NCI-H128 (cell line): ENCODE measurements around the gene ZSCAN1.

Source experiments
- DNase-seq: peaks from one replicate; lab custom pipeline; 2025; ENCODE audit not compliant: unreplicated experiment; lab: John Stamatoyannopoulos, UW

Gene ZSCAN1

GRCh38 chr19:58083021-58083420 lies 49.2 kb downstream of the ZSCAN1 start:
- DNase-seq: no peak

- DNase-seq: no peak
Observed at GRCh38 chr19:58084596-58085347, 50.9 kb downstream of the ZSCAN1 start.

DNA sequence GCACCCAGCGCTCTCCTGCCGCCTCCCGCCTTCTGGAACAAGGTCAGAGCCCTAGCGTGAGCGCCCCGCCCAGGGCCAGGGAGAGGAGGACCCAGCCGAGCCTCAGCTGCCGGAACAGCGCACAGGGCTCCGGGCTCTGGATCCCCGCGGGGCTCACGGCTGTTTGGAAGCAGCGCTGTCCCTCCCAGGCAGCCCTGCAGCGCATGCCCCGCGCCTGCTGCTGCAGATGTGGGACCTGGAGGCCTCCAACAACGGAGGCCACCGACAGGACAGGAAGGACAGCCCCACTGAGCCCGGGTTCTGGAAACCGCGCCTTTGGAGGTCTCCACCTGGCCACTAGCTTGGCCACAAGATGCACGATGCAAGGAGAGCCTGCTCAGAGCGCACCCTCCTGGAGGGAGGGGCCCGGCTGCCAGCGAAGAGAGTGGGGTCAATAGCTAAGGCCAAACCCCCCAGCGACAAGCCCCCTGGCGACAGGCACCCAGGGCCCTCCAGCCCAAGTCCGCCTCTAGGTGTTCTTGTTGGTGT lies 51.6 kb downstream of the ZSCAN1 start:
- DNase-seq: no peak

DNA sequence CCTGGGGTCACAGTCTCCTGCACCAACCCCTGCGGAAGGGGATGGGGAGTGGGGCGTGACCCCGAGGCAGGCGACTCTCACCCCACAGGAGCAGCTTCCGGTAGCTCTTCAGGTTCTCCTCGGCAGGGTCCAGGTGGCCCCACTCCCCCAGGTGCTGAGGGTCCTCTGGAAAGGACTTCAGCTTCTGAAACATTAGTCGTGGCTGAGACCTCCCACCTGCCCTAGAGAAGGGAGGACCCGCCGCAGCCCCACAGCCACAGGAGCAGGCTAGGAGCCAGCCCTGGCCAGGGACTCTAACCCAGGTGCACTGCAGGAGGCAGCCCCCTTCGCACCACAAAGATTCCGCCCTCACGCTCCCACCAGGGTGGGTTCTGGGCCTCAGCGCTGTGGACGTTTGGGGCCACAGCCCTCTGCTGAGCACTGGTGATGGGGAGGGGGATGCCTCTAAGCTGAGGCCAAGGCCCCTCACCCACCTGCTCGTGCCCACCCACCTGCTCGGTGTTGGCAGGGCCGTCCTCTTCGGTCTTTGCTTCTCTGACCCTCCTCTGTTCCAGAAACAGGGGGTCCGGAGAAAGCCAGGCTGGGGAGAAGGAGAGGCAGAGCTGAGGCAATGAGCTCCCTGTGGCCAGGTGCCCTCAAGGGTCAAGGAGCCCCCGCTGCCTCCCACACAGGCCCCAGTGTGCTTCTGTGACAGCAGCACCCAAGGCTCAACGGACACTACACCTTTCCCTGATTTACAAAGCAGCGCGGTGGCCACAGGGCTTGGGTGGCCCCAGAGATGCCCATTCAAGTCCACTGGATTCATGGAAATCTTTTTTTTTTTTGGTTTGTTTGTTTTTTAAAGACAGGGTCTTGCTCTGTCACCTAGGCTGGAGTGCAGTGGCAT lies 53.2 kb downstream of the ZSCAN1 start:
- DNase-seq: no peak

GRCh38 chr19:58088521-58089052 lies 54.8 kb downstream of the ZSCAN1 start:
- DNase-seq: no peak

DNA sequence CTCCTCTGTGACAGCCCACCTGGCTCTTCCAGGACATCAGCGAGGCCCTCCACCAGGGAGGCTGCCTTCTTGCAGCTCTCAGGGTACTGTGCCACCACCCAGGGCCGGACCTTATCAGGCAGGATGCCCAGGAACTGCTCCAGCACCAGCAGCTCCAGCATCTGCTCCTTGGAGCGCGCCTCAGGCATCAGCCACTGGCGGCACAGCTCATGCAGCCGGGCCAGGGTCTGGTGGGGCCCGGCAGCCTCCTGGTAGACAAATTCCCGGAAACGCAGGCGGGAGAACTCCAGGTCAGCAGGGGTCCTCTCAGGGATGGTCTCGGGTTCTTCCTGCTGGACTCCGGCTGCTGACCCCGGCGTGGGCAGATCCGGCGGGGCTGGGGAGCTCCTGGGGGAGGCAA lies 56.0 kb downstream of the ZSCAN1 start:
- no peak for DNase-seq

DNA sequence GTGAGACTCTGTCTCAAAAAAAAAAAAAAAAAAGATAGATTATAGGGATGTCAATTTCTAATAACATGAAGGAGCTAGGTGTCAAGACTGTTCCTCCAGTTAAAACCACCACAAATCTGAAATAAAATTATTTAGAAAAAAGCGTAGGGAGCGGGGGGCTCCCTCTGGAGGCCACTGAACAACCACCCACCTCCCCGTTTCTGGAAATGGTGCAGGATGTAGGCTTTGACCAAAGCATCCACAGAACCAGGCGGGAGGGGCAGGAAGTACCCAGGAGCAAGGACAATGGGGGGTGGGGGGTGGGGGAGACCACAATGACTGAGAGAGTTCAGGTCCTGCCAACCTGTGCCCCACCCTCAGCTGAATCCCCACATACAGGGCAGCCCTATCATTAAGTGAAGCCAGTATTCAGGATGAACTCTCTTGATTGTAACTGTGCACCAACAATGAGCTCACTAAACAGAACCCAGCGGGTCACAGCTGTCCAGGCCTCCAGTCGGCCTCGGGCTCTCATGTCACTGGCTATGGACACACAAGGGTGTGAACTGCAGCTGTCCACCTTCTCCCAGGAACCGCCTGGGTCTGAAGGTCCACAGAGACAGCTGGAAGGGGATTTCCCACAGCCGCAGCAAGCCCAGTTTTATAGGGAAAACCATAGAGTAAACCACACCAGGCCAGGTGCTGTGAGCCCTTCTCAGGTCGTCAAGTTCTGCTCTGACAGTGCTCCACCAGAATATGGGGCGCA lies 57.6 kb downstream of the ZSCAN1 start:
- no peak for DNase-seq

GRCh38 chr19:58093071-58093470 lies 59.2 kb downstream of the ZSCAN1 start:
- DNase-seq: no peak

GRCh38 chr19:58095328-58095727 lies 61.5 kb downstream of the ZSCAN1 start:
- DNase-seq: no peak

- DNase-seq: no peak
Observed at GRCh38 chr19:58096884-58097283, 63.1 kb downstream of the ZSCAN1 start.

DNA sequence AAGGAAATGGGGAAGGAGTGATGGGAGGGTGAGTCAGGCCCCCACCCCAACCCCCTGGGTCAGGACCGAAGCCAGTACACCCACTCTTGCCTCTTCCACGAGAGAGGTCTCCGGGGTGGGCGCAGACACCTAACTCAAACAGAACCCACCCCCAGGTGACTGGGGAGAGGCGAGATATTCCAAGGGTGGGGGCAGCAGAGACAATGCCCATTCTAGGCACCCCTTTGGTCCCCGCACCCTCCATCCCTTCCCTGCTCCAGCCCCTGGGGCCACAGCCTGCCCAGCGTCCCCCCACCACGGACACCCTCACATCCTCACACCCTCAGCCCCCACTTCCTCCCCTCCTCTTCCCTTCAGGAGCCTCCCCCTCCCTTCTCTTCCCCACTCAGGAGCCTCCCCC lies 63.5 kb downstream of the ZSCAN1 start:
- no peak for DNase-seq

DNA sequence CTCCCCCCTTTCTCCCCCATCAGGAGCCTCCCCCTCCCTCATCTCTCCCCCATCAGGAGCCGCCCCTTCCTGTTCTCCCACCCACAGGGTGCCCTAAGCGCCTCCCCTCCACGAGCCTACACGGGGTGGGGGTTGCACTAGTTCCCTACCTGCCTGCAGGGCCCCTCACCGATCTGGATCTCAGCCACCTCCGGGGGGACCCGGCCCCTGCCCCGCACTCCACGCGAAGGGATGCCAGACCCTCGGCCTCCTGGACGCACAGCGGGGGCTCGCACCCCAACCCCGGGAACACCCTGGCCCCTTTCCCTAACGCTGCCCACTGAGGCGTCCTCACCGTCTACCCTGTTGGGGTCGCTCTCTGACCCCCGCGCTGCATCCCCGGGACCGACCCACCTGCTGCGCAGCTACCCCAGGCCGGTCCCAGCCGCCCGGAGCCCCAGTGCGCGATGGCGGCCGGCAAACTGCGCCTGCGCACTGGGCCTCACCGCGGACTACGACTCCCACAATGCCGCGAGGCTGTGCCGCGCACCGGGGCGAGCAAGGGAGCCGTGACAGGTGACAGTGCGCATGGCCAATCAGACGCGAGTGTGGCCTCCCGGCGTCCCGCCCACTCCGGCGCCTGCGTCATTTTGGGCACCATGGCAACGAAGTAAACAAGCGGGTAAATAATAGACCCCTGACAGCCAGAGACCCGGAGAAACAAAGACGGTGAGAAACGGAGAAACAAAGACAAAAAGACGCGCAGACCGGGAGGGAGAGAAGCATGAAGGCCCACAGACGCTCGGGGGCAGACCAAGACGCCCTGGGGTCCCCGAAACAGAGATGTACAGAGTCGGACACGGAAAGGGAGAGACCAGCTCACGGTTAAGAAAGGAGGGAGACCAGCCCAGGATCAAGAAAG lies 64.2 kb downstream of the ZSCAN1 start, which contains the start of gene ZSCAN18:
Gene ZSCAN18 (minus strand): TSS at position 451 of the 901 bp plus-strand sequence. CDS start 7,964 bp downstream, outside the sequence.
- peak; percentile 98 for DNase-seq

GRCh38 chr19:58098682-58098998 lies 64.8 kb downstream of the ZSCAN1 start:
- DNase-seq: no peak
